ENCODE data around the gene AP1S1. TPM values are rescaled to one million over a fixed set of nuclear protein-coding genes. Genes with fewer than 3 reads are reported as not detected.

AP1S1 gene
- total and polyA plus RNA-seq, 2 donors (not counting 3 experiments of a cell fraction or from before 2014, with no cell fraction given): 93.3 to 106 TPM

- CTCF ChIA-PET: interaction anchor here (1.1 to 1.7 kb wide), 3 partner anchors 8 to 82 kb away, joined by 4 to 10 read pairs (median 4); no protein-coding TSS in a partner anchor
- no TSS peak for BruUV-seq (replicated peaks)
- Histone ChIP-seq H2AFZ (ENCODE audit: low read depth, low read length) (no peak overlapping the region), H3K9me1 (replicated peaks; ENCODE audit: control insufficient read depth, extremely low read depth, insufficient read depth, low read length) (no peaks in the 10 kb centered on the region), H4K20me1 (replicated peaks; ENCODE audit: control insufficient read depth, extremely low read depth, insufficient read depth, low read length) (no peaks in the 10 kb centered on the region), H3K9me3 (replicated peaks; ENCODE audit: control insufficient read depth, insufficient read depth, low read length) (no peaks in the 10 kb centered on the region), H3K36me3 (ENCODE audit: control insufficient read depth in 2 of 2, extremely low read depth in 1 of 2, insufficient read depth in 2 of 2, low read length in 2 of 2) (no peaks in the 10 kb centered on the region), H3K27ac (ENCODE audit: insufficient read depth, low read depth, low read length) (no peak overlapping the region), H3K27me3 (ENCODE audit: control insufficient read depth in 2 of 2, insufficient read depth in 2 of 2, low read length in 2 of 2) (peaks cover 28 to 29% of the 10 kb centered on the region in 2 experiments), H3K4me2 (ENCODE audit: insufficient read depth, low read length) (no peak overlapping the region), H3K79me2 (ENCODE audit: control insufficient read depth, insufficient read depth, low read length) (no peaks in the 10 kb centered on the region), H3K4me3 (replicated peaks in 1 of 3; ENCODE audit: insufficient read depth in 1 of 3, low read depth in 1 of 3, low read length in 3 of 3) (no peak overlapping the region), H3K9ac (replicated peaks; ENCODE audit: extremely low read depth, insufficient read depth, low read length) (no peak overlapping the region), H3K4me1 (ENCODE audit: control insufficient read depth, extremely low read depth, insufficient read depth, low read length) (peaks cover 5% of the 10 kb centered on the region)
- DNase-seq (ENCODE audit: low read depth, low spot score) (no peak), FAIRE-seq (no peak)
- intact Hi-C loops (cut with micrococcal nuclease) (no loop called here), dilution Hi-C loops (cut with MboI; ENCODE audit: extremely low pct_ligation_motif_present, low sequenced_read_pairs) (no loop called here)
- POLR2A ChIA-PET: interaction anchor here (0.6 kb wide), 1 partner anchor 29 kb away, joined by 5 read pairs; no protein-coding TSS in a partner anchor
- TF ChIP-seq MYC (IDR thresholded peaks at IDR 0.05; ENCODE audit: low read depth, low read length) (no peak), POLR2A (IDR thresholded peaks at IDR 0.05; ENCODE audit: low read depth, low read length) (no peak), EZH2 (IDR thresholded peaks at IDR 0.05; ENCODE audit: borderline replicate concordance, low read depth, low read length, severe bottlenecking) (no peak)
These were observed 46.2 kb downstream of the AP1S1 start for GRCh38 chr7:101200504-101200861.

GRCh38 chr7:101200862-101201599 is 46.8 kb downstream of the AP1S1 start, which contains the start of gene MOGAT3:
Gene MOGAT3 (minus strand): TSS chr7:101201036. CDS start chr7:101200854, 182 bp downstream.
- BruUV-seq (replicated peaks): no TSS peak
- no peak within 1 kb of the TSS for H3K9ac ChIP-seq (replicated peaks; ENCODE audit: extremely low read depth, insufficient read depth, low read length)
- no peaks in the 10 kb centered on the region for H3K79me2 ChIP-seq (ENCODE audit: control insufficient read depth, insufficient read depth, low read length)
- H4K20me1 ChIP-seq (replicated peaks; ENCODE audit: control insufficient read depth, extremely low read depth, insufficient read depth, low read length): no peaks in the 10 kb centered on the region
- H3K9me1 ChIP-seq (replicated peaks; ENCODE audit: control insufficient read depth, extremely low read depth, insufficient read depth, low read length): no peaks in the 10 kb centered on the region
- no peak for FAIRE-seq
- CTCF ChIA-PET: interaction anchor here (1.1 to 5.2 kb wide), 4 partner anchors 8 to 82 kb away, joined by 4 to 38 read pairs (median 7); no protein-coding TSS in a partner anchor
- H3K27me3 ChIP-seq (ENCODE audit: control insufficient read depth in 2 of 2, insufficient read depth in 2 of 2, low read length in 2 of 2): peaks cover 28 to 29% of the 10 kb centered on the region in 2 experiments
- POLR2A ChIA-PET: interaction anchor here (0.6 kb wide), 1 partner anchor 29 kb away, joined by 5 read pairs; no protein-coding TSS in a partner anchor
- no peak for TF ChIP-seq CTCF (IDR thresholded peaks at IDR 0.05; ENCODE audit: extremely low read depth in 1 of 2, insufficient read depth in 1 of 2, low read depth in 1 of 2, low read length in 2 of 2)
- TF ChIP-seq POLR2AphosphoS5 (IDR thresholded peaks at IDR 0.05; ENCODE audit: insufficient read depth, low read depth, low read length): no peak
- no peak for TF ChIP-seq MAX (IDR thresholded peaks at IDR 0.05; ENCODE audit: insufficient read depth, insufficient read length)
- no peak for DNase-seq (ENCODE audit: low read depth, low spot score)
- intact Hi-C loops (cut with micrococcal nuclease) (no loop called here), dilution Hi-C loops (cut with MboI; ENCODE audit: extremely low pct_ligation_motif_present, low sequenced_read_pairs) (no loop called here)
- H3K4me2 ChIP-seq (ENCODE audit: insufficient read depth, low read length): no peak within 1 kb of the TSS
- H3K4me1 ChIP-seq (ENCODE audit: control insufficient read depth, extremely low read depth, insufficient read depth, low read length): peaks cover 5% of the 10 kb centered on the region
- H3K4me3 ChIP-seq (replicated peaks in 1 of 3; ENCODE audit: insufficient read depth in 1 of 3, low read depth in 1 of 3, low read length in 3 of 3): no peak within 1 kb of the TSS
- H3K27ac ChIP-seq (ENCODE audit: insufficient read depth, low read depth, low read length): no peak within 1 kb of the TSS
- H2AFZ ChIP-seq (ENCODE audit: low read depth, low read length): no peak within 1 kb of the TSS
- peaks cover 0 to 2% of the 10 kb centered on the region in 2 experiments for H3K36me3 ChIP-seq (ENCODE audit: control insufficient read depth in 2 of 2, extremely low read depth in 1 of 2, insufficient read depth in 2 of 2, low read length in 2 of 2)
- H3K9me3 ChIP-seq (replicated peaks; ENCODE audit: control insufficient read depth, insufficient read depth, low read length): no peaks in the 10 kb centered on the region

Data from endothelial cell of umbilical vein (primary cell).